Neural cell (in vitro differentiated cells): Measurements from ENCODE around the gene ASB1.

Experiments
- CTCF ChIP-seq: fragments of 450-650 bp; IDR thresholded peaks from 2 replicates; pipeline ENCODE4 v1.5.1; 2014; ENCODE audit warnings: antibody characterized with exemption, mild to moderate bottlenecking, moderate library complexity; ENCODE audit not compliant: poor library complexity, severe bottlenecking
- EP300 ChIP-seq: fragments of 450-650 bp; conservative IDR thresholded peaks from 2 replicates; pipeline ENCODE4 v1.6.1; 2014; ENCODE audit warnings: antibody characterized with exemption, mild to moderate bottlenecking, moderate library complexity; ENCODE audit not compliant: poor library complexity, severe bottlenecking
- EZH2 ChIP-seq: fragments of 200-600, 300-800 bp; shearing (Covaris generic), sonication (generic); IDR thresholded peaks from 2 replicates; pipeline ENCODE4 v1.6.1; 2014; ENCODE audit warnings: antibody characterized with exemption, low read length, borderline replicate concordance, mild to moderate bottlenecking; ENCODE audit not compliant: insufficient read depth, poor library complexity, severe bottlenecking
- MXI1 ChIP-seq: fragments of 450-650 bp; conservative IDR thresholded peaks from 2 replicates; pipeline ENCODE4 v1.6.1; 2014; ENCODE audit warnings: antibody characterized with exemption, mild to moderate bottlenecking; ENCODE audit not compliant: poor library complexity, severe bottlenecking
- POLR2AphosphoS5 ChIP-seq: IDR thresholded peaks from 2 replicates; pipeline ENCODE4 v1.6.1; 2012
- RAD21 ChIP-seq: fragments of 450-650 bp; conservative IDR thresholded peaks from 2 replicates; pipeline ENCODE4 v1.6.1; 2014; ENCODE audit warnings: antibody characterized with exemption, mild to moderate bottlenecking, moderate library complexity
- REST ChIP-seq: IDR thresholded peaks from 2 replicates; pipeline ENCODE4 v1.6.1; 2012; ENCODE audit warnings: borderline replicate concordance
- SMC3 ChIP-seq: fragments of 450-650 bp; conservative IDR thresholded peaks from 2 replicates; pipeline ENCODE4 v1.6.1; 2014; ENCODE audit warnings: antibody characterized with exemption, mild to moderate bottlenecking, moderate library complexity; ENCODE audit not compliant: poor library complexity
- TAF1 ChIP-seq: IDR thresholded peaks from 2 replicates; pipeline ENCODE4 v1.6.1; 2012; ENCODE audit warnings: low read depth

DNA sequence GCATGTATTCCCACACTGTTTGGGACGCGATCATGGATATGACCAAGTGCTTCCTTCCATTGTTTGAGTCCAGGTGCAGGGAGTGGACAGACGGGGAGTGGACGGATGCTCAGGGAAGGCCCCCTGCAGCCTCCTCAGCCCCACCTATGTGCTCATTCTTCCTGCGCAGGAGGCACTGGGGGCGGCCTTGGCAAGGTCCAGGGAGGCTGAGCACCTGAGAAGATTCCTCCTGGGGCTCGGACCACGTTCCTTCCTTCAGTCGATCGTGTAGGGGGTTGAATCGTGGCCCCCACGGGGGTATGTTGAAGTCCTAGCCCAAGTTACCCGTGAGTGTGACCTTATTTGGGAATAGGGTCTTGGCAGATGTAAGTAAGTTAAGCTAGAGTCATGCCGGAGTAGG lies 60.4 kb downstream of the ASB1 start:
- TF ChIP-seq EZH2 (no peak), CTCF (no peak), POLR2AphosphoS5 (no peak), REST (no peak), RAD21 (no peak), MXI1 (no peak), EP300 (no peak), SMC3 (no peak), TAF1 (no peak)
